ENCODE results near the gene FARP1. TPM values are rescaled to one million over a fixed set of nuclear protein-coding genes. Genes with fewer than 3 reads are reported as not detected.

Gene FARP1
- total and polyA plus RNA-seq, 10 of the 15 experiments (the other 5 are each of a cell fraction or from before 2014, with no cell fraction given): 0.17 to 6.9 (median 0.68) TPM

- TF ChIP-seq TCF12 (IDR thresholded peaks at IDR 0.05; ENCODE audit: low read depth, low read length) (no peak), RBBP5 (conservative IDR thresholded peaks at IDR 0.05) (no peak), EZH2 (IDR thresholded peaks at IDR 0.05; ENCODE audit: borderline replicate concordance, control insufficient read depth, low read depth, low read length) (no peak)
- TF ChIP-seq, protein P1, sequence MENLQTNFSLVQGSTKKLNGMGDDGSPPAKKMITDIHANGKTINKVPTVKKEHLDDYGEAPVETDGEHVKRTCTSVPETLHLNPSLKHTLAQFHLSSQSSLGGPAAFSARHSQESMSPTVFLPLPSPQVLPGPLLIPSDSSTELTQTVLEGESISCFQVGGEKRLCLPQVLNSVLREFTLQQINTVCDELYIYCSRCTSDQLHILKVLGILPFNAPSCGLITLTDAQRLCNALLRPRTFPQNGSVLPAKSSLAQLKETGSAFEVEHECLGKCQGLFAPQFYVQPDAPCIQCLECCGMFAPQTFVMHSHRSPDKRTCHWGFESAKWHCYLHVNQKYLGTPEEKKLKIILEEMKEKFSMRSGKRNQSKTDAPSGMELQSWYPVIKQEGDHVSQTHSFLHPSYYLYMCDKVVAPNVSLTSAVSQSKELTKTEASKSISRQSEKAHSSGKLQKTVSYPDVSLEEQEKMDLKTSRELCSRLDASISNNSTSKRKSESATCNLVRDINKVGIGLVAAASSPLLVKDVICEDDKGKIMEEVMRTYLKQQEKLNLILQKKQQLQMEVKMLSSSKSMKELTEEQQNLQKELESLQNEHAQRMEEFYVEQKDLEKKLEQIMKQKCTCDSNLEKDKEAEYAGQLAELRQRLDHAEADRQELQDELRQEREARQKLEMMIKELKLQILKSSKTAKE (IDR thresholded peaks at IDR 0.05; ENCODE audit: low read depth, poor library complexity, severe bottlenecking): no peak
- H3K4me3 ChIP-seq: no peak overlapping the region
- H3K36me3 ChIP-seq (ENCODE audit: control insufficient read depth in 2 of 2, insufficient read depth in 2 of 2, low read length in 1 of 2): no peaks in the 10 kb centered on the region
- WGBS (ENCODE audit: insufficient coverage, insufficient replicate concordance, low lambda C conversion rate, missing lambda C conversion rate): 1% methylated on average over 9 of the region's 10 CpGs
- in situ Hi-C loops (cut with MboI): no loop called here
- RAD21 ChIA-PET (ENCODE audit: unreplicated experiment): no interaction called here
- H4K20me1 ChIP-seq (ENCODE audit: control insufficient read depth, insufficient read depth): no peaks in the 10 kb centered on the region
- H3K4me1 ChIP-seq (ENCODE audit: control insufficient read depth, insufficient read depth, low read length): no peaks in the 10 kb centered on the region; the same call in 1 of the 2 replicates
- H3K27me3 ChIP-seq (replicated peaks in 1 of 2; ENCODE audit: control insufficient read depth in 2 of 2, insufficient read depth in 2 of 2, low read length in 1 of 2): no peaks in the 10 kb centered on the region
- no peak for DNase-seq (ENCODE audit: low read depth, low spot score)
- POLR2A ChIA-PET: no interaction called here
- BruUV-seq (replicated peaks): no TSS peak
- SMC1A ChIA-PET (ENCODE audit: uncharacterized antibody, unreplicated experiment): interaction anchor here (0.7 to 2.5 kb wide), 3 partner anchors 12 to 1522 kb away, joined by 3 to 6 read pairs (median 3); no protein-coding TSS in a partner anchor
- intact Hi-C loops (cut with micrococcal nuclease; ENCODE audit: unreplicated experiment): no loop called here
- H3K9ac ChIP-seq (ENCODE audit: control insufficient read depth, insufficient read depth, low read length): no peak overlapping the region
- H3K79me2 ChIP-seq (ENCODE audit: control insufficient read depth, insufficient read depth, low read length): no peaks in the 10 kb centered on the region
- CTCF ChIA-PET: interaction anchor here (0.7 to 1.0 kb wide), 2 partner anchors 126 to 146 kb away, joined by 3 to 4 read pairs; no protein-coding TSS in a partner anchor
- peak overlapping the region; percentile 27; the same call in 1 of the 2 replicates for H3K4me2 ChIP-seq (ENCODE audit: control insufficient read depth, insufficient read depth)
- no peaks in the 10 kb centered on the region for H3K9me3 ChIP-seq (replicated peaks; ENCODE audit: control insufficient read depth, insufficient read depth, low read length)
- no peak overlapping the region for H3K27ac ChIP-seq (ENCODE audit: control insufficient read depth, insufficient read depth)
- peak overlapping the region; percentile 68 for H2AFZ ChIP-seq (ENCODE audit: control insufficient read depth, low read depth, low read length)
- FAIRE-seq: no peak
- ATAC-seq: no peak; the same call in 2 of the 3 replicates
These were observed 137.2 kb downstream of the FARP1 start for GRCh38 chr13:98280176-98280510.

DNA sequence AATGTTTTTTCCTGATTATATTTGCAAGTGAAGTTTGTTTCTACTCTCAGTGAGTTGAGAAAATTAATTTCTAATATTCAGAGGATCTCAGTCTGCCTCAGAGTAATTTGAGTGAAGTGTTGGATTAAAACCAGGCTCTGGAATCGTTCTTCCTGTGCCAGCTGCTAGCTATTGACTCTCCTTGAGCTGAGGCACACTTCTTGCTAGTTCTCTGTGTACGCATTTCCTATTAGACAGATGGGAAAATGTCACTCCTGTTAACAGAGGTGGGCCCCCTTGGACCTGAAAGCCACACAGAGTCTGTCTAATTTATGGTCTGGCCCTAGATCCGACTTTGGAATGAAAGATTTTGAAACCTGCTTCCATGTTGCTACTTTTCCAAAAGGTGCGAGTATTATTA, 141.8 kb downstream of the FARP1 start:
- ATAC-seq: no peak
- no peak overlapping the region for H2AFZ ChIP-seq (ENCODE audit: control insufficient read depth, low read depth, low read length)
- FAIRE-seq: no peak
- H4K20me1 ChIP-seq (ENCODE audit: control insufficient read depth, insufficient read depth): no peaks in the 10 kb centered on the region
- no peak overlapping the region for H3K4me3 ChIP-seq
- in situ Hi-C loops (cut with MboI): no loop called here
- no peak for DNase-seq (ENCODE audit: low read depth, low spot score)
- no peaks in the 10 kb centered on the region for H3K27me3 ChIP-seq (replicated peaks in 1 of 2; ENCODE audit: control insufficient read depth in 2 of 2, insufficient read depth in 2 of 2, low read length in 1 of 2)
- ChIA-PET CTCF (no interaction called here), RAD21 (ENCODE audit: unreplicated experiment) (no interaction called here), POLR2A (interaction anchor here (0.6 kb wide), 1 partner anchor 79 kb away, joined by 4 read pairs; no protein-coding TSS in a partner anchor), SMC1A (ENCODE audit: uncharacterized antibody, unreplicated experiment) (no interaction called here)
- intact Hi-C loops (cut with micrococcal nuclease; ENCODE audit: unreplicated experiment): no loop called here
- no TSS peak for BruUV-seq (replicated peaks)
- H3K79me2 ChIP-seq (ENCODE audit: control insufficient read depth, insufficient read depth, low read length): no peaks in the 10 kb centered on the region
- 34% methylated on average over 4 of the region's 4 CpGs for WGBS (ENCODE audit: insufficient coverage, insufficient replicate concordance, low lambda C conversion rate, missing lambda C conversion rate)
- H3K4me2 ChIP-seq (ENCODE audit: control insufficient read depth, insufficient read depth): no peak overlapping the region
- no peaks in the 10 kb centered on the region for H3K9me3 ChIP-seq (replicated peaks; ENCODE audit: control insufficient read depth, insufficient read depth, low read length)
- no peak overlapping the region for H3K9ac ChIP-seq (ENCODE audit: control insufficient read depth, insufficient read depth, low read length)
- H3K4me1 ChIP-seq (ENCODE audit: control insufficient read depth, insufficient read depth, low read length): no peaks in the 10 kb centered on the region; the same call in 1 of the 2 replicates
- no peak for TF ChIP-seq ZNF207 (IDR thresholded peaks at IDR 0.05; ENCODE audit: borderline replicate concordance)
- TF ChIP-seq, protein P2, sequence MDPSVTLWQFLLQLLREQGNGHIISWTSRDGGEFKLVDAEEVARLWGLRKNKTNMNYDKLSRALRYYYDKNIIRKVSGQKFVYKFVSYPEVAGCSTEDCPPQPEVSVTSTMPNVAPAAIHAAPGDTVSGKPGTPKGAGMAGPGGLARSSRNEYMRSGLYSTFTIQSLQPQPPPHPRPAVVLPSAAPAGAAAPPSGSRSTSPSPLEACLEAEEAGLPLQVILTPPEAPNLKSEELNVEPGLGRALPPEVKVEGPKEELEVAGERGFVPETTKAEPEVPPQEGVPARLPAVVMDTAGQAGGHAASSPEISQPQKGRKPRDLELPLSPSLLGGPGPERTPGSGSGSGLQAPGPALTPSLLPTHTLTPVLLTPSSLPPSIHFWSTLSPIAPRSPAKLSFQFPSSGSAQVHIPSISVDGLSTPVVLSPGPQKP (IDR thresholded peaks at IDR 0.05; ENCODE audit: low read depth, low read length): no peak
- TF ChIP-seq, protein P3, sequence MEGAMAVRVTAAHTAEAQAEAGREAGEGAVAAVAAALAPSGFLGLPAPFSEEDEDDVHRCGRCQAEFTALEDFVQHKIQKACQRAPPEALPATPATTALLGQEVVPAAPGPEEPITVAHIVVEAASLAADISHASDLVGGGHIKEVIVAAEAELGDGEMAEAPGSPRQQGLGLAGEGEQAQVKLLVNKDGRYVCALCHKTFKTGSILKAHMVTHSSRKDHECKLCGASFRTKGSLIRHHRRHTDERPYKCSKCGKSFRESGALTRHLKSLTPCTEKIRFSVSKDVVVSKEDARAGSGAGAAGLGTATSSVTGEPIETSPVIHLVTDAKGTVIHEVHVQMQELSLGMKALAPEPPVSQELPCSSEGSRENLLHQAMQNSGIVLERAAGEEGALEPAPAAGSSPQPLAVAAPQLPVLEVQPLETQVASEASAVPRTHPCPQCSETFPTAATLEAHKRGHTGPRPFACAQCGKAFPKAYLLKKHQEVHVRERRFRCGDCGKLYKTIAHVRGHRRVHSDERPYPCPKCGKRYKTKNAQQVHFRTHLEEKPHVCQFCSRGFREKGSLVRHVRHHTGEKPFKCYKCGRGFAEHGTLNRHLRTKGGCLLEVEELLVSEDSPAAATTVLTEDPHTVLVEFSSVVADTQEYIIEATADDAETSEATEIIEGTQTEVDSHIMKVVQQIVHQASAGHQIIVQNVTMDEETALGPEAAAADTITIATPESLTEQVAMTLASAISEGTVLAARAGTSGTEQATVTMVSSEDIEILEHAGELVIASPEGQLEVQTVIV (IDR thresholded peaks at IDR 0.05; ENCODE audit: borderline replicate concordance, partially characterized antibody): no peak
- TF ChIP-seq MYC (IDR thresholded peaks at IDR 0.05; ENCODE audit: insufficient read depth, insufficient read length, insufficient replicate concordance, low read length, severe bottlenecking): no peak
- no peak for TF ChIP-seq LARP7 (IDR thresholded peaks at IDR 0.05)
- no peak overlapping the region for H3K27ac ChIP-seq (ENCODE audit: control insufficient read depth, insufficient read depth)
- H3K36me3 ChIP-seq (ENCODE audit: control insufficient read depth in 2 of 2, insufficient read depth in 2 of 2, low read length in 1 of 2): no peaks in the 10 kb centered on the region
